Measurements from ENCODE around the gene SEMA5A.
"Not testable (repeated sequence)": the region's sequence is repeated elsewhere in the genome, so short reads cannot be mapped to it uniquely, and the experiment has no call there.

Gene SEMA5A

GRCh38 chr5:9390113-9390512 is 155.8 kb downstream of the SEMA5A start:
- DNase-seq: no peak

GRCh38 chr5:9388941-9389674 is 156.8 kb downstream of the SEMA5A start:
- no peak for DNase-seq

GRCh38 chr5:9387879-9388278 is 158.0 kb downstream of the SEMA5A start:
- DNase-seq: no peak

GRCh38 chr5:9386945-9387344 is 158.9 kb downstream of the SEMA5A start:
- DNase-seq: no peak

- DNase-seq: no peak
Measured at GRCh38 chr5:9382522-9382921, 163.4 kb downstream of the SEMA5A start.

- no peak for DNase-seq
Measured at GRCh38 chr5:9381464-9381863, 164.4 kb downstream of the SEMA5A start.

- DNase-seq: no peak
Measured at GRCh38 chr5:9380109-9380508, 165.8 kb downstream of the SEMA5A start.

GRCh38 chr5:9376363-9377117 is 169.3 kb downstream of the SEMA5A start:
- DNase-seq: no peak

GRCh38 chr5:9375756-9376155 is 170.1 kb downstream of the SEMA5A start:
- no peak for DNase-seq

GRCh38 chr5:9374025-9374424 is 171.8 kb downstream of the SEMA5A start:
- no peak for DNase-seq

- no peak for DNase-seq
Measured at GRCh38 chr5:9373571-9373970, 172.3 kb downstream of the SEMA5A start.

- no peak for DNase-seq
Measured at GRCh38 chr5:9370256-9370655, 175.6 kb downstream of the SEMA5A start.

GRCh38 chr5:9365512-9365911 is 180.4 kb downstream of the SEMA5A start:
- DNase-seq: no peak

GRCh38 chr5:9363449-9363848 is 182.4 kb downstream of the SEMA5A start:
- DNase-seq: no peak

- no peak for DNase-seq
Measured at GRCh38 chr5:9363026-9363425, 182.8 kb downstream of the SEMA5A start.

- DNase-seq: no peak
Measured at GRCh38 chr5:9362600-9362999, 183.3 kb downstream of the SEMA5A start.

GRCh38 chr5:9361835-9362234 is 184.0 kb downstream of the SEMA5A start:
- DNase-seq: peak; percentile 19

- no peak for DNase-seq
Measured at GRCh38 chr5:9358961-9359685, 186.8 kb downstream of the SEMA5A start.

- no peak for DNase-seq
Measured at GRCh38 chr5:9356351-9356825, 189.5 kb downstream of the SEMA5A start.

- no peak for DNase-seq
Measured at GRCh38 chr5:9354336-9355081, 191.4 kb downstream of the SEMA5A start.

- DNase-seq: not testable (repeated sequence)
Measured at GRCh38 chr5:9353048-9353447, 192.8 kb downstream of the SEMA5A start.

GRCh38 chr5:9351546-9351945 is 194.3 kb downstream of the SEMA5A start:
- no peak for DNase-seq

- no peak for DNase-seq
Measured at GRCh38 chr5:9350301-9350797, 195.5 kb downstream of the SEMA5A start.

Data from NCI-H2081 treated with DMSO at 0.1 percent for 48 hours (cell line).